Activated effector memory CD4-positive, alpha-beta T cell treated with Interleukin-2 at 50 U/mL for 16 hours (primary cell): ENCODE measurements around the gene TSPAN5.
"Not testable (repeated sequence)": the region's sequence is repeated elsewhere in the genome, so short reads cannot be mapped to it uniquely, and the experiment has no call there.

Experiments used
- DNase-seq: peaks from one replicate; pipeline ENCODE4 v3.0.0-alpha.2; 2020

The TSPAN5 gene

DNA sequence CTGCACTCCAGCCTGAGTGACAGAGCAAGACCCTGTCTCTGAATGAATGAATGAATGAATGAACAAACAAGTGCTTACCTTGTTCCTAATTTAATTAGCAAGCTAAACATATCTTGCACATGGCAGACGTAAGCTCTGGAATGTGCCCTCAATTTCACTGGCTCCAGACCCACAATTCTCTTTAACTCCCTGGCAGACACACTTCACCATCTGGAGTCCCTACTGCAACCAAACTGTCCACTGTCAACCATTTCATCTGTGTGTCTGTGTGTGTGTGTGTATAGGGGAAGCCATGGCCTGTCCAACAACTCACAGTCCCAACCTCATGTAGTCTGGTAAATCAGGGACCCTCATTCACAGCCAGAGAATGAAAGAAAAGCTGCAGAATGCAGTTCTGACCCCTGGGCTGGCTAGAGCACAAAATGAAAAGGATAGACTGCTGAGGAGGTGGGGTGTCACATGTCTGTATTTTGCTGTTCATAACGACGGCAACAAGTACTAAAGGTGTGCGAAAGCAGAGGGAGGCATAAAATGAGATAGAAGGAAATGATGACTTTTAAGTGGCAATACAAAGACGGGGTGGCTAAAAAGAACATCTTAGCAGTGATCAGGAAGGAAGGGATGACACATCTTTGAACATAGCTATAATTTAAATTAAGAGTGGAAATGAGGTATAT, 114.1 kb downstream of the TSPAN5 start:
- DNase-seq = no peak

DNA sequence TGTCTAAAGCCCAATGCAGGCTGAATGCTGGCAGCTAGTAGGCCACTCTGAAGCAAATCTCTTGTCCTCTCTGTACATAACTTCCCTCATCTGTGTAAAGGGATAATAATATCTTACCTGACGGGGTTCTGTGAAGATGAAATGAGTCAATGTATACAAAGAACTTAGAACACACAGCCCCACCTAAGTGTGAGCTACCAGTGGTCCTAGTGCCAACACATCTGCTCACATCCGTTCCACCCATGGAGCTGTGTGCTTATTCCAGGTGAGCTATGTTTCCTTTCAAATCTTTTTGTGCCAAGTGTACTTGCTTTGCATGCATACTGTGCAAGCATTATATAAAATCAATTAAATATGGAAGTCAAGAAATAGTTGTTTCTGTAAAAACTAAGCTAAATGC, 116.4 kb downstream of the TSPAN5 start:
- DNase-seq = no peak

DNA sequence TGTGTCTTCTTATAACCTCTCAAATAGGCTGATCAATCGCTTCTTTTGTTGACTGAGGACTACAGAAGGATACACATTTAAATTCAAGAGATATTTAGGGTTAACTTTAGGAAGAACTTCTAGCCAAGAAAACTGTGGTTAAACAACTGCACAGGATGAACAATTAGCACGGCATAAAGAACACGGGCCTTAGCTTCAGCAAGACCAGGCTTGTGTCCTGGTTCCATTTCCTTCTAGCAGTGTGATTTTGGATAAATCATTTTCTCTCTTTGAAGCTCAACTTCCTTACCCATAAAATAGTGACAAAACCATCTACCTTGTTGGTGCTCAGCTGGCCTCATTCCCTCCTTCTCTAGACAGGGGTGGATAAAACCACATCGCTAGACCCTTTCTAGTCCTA, 117.6 kb downstream of the TSPAN5 start:
- DNase-seq = no peak

DNA sequence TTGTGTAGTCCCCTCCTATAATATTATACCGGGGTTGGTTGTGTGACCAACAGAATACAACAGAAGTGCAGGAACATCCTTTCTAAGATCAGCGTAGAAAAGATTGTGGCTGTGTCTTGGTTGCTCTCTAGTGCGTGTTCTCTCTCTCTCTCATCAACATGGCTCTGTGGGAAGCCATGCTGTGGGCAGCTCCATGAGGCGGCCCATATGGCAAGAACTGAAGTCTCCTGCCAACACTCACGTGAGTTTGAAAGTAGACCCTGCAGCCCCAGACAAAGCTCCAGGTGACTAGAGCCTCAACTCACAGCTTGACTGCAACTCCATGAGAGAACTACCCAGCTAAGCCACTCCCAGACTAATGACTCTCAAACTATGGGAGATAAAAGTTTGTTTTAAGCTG, 118.7 kb downstream of the TSPAN5 start:
- no peak for DNase-seq

DNA sequence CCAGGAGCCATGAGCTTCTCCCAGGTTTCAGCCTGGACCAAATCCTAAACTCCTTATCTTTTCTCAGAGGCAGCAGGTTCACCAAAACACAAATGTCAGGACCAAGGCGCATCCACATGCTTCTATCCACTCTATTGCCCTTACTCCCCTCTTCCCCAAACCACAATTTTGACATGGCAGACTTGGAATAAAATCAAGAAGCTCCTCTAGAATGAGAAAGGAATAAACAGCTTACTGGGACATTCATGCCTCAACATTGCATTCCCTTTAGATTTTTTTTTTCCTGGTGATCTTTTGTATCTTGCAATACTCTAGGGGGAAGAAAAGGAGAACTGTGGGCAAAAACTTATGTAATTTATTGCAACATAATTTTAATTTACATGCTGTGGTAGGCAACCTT, 119.1 kb downstream of the TSPAN5 start:
- no peak for DNase-seq

DNA sequence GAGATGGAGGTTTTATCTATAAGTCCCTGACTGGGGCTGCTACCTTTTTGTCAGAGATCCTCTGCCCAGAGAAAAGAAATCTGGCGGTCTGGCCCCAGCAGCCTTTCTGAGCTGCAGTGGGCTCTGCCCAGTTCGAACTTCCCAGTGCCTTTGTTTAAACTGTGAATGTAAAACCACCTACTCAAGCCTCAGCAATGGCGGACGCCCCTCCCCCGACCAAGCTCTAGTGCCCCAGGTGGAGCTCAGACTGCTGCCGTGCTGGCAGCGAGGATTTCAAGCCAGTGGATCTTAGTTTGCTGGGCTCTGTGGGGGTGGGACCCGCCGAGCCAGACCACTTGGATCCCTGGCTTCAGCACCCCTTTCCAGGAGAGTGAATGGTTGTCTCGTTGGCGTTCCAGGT, 121.8 kb downstream of the TSPAN5 start:
- DNase-seq = no peak

DNA sequence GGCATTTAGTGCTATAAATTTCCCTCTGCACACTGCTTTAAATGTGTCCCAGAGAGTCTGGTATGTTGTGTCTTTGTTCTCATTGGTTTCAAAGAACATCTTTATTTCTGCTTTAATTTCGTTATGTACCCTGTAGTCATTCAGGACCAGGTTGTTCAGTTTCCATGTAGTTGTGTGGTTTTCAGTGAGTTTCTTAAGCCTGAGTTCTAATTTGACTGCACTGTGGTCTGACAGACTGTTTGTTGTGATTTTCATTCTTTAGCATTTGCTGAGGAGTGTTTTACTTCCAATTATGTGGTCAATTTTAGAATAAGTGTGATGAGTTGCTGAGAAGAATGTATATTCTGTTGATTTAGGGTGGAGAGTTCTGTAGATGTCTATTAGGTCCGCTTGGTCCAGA, 124.3 kb downstream of the TSPAN5 start:
- not testable (repeated sequence) for DNase-seq

DNA sequence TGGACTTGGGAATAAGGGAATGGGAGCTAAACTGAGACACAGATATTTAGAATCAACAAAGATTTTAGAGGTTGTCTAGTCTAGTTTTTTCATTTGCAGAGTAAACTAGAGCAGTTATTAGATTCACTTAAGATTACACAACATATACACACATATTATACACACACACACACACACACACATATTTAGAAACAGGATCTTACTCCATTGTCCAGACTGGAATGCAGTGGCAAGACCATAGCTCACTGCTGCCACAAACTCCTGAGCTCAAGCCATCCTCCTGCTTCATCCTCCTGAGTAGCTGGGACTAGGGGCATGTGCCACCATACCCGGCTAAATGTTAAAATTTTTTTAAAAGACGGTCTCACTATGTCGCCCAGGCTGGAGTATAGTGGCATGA, 127.8 kb downstream of the TSPAN5 start:
- DNase-seq = no peak

DNA sequence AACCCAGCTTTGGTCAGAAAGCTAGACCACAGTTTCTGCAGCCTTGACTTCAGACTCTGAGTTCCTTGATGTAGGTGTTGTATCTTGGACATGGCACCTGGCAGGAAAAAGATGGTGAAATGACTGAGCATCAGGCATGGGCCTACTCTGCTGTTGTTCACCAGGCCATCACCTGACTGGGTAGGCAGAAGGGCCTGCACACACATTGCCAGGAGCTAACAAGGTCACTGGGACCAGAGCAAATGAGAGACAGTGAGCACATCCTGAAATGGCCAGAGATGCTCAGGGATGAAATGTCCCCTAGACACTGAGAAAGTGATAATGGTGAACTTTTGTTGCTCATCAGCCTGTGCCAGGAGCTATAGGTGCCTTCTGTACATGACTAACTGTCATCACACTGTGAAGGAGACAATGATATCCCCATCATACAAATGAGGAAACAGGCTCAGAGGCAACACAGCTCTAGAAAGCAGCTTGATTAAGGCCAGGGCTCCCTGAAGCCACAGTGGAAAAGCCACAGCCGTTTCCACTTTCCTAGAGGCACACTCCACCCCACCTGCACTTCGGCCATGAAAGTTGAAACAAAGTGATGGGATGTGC, 128.3 kb downstream of the TSPAN5 start:
- DNase-seq = no peak

DNA sequence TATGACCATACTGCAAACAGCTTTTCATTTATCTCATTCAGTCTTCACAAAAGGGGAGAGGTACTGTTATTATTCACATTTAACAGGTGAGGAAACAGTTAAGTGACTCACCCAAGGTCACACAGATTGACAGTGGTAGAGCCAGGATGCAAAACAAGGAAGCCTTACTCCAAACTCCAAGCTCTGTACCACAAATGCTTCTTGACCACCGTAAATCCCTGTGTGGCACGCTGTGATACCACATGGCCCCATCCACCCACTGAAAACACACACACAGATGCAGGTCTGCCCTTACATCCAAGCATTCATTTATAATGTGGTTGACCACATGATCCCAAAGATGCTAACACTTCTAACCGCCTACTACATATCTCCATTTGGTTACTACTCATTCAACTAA, 129.5 kb downstream of the TSPAN5 start:
- DNase-seq = no peak

DNA sequence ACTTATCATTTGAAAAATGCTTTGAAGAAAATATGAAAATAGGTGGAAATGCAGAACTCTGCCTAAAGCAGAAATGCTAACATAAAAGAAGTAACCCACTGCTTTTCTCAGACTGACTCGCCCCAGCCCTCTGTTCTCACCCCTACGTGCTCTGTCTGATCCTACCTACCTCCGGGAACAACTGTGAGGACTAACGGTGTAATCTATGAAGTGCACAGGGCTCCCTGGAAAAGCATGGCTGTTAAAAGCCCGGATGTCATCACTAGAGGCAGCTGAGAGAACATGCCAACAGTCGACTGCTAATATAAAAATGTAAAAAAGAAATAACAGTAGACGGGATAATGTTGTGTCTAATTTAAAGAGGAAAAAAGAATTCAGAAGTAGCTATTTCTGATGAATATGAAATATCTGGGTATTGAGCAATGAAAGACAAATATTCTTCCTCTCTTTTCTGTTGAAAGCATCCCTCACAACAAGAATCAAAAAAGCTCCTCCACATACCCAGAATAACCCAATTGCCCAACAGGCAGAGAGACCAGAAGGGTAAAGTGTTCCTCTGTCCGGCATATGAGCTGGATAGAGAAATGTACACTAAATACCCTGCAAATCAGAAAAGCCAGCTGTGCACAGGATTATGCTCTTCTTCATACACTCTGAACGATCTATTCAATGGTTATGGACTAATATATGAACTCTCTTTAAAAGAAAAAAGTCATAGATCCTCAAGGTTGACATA, 130.7 kb downstream of the TSPAN5 start:
- DNase-seq = no peak

DNA sequence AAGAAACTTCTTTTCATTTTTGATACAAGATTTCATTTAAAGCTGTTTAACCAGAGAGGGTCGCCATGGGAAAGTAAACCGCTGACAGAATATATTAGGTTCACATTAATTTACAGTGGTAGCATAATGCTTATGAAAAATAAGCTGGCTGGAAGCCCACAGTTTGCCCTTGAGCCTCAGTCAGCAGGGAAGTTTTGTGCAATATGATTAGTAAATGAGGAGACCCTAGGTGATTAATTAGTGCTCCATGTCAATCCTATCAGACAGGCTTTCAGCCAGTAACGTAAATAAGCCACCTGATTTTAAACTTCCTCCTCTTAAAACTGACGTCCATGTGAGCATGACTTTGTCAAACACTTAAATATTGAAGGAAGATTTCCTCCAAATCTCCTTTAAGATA, 134.2 kb downstream of the TSPAN5 start:
- DNase-seq = no peak

DNA sequence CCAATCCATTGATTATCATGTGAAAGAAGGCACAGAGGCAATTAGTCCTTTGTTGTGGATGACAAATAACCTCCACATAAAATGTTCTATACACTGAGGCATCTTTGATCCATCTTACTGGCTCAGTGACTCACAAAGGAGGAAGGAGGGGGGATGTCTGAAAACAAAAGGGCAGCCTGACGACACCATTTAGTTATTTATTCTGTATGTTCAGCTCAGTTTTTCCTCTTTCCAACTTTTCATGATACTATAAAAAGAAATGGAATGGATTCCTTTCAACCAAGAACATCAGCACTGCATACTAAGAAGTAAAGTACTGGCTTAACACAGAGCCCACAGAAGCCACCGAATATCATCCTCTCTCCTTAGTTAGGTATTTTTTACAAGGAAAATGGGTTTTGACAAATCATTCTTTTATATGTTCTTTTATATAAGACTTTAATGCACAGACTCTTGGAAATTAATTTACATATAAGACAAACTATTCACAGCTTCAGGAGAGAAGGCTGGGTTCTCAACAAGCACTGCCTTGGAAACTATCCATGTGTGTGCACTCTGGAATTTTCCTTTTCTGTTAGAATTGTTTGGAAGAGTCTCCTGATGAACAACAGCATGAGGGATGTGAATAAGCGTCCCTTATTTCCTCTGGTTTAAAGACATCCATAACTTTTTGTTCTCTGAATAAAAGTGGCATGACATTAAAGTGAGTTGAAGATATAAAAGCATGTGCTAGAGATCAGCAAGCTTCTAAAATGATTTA, 135.6 kb downstream of the TSPAN5 start:
- no peak for DNase-seq

DNA sequence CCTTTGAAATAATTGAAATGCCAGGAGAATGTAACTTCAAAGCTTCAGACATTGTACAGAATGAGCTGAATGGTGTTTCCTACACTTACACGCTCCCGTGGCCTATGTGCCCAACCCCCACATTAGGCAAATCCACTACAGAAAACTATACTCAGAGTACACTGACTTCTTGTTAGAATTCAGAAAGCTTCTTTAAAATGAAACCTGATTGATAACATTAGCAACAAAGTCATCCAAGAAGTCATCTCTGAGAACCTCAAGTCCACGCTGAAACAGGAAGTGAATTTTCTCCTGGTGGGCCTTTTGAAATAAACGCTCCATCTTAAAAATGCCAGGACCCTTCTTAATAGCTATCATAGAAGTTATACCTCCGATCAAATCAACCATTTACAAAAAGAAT, 136.3 kb downstream of the TSPAN5 start:
- DNase-seq = no peak

DNA sequence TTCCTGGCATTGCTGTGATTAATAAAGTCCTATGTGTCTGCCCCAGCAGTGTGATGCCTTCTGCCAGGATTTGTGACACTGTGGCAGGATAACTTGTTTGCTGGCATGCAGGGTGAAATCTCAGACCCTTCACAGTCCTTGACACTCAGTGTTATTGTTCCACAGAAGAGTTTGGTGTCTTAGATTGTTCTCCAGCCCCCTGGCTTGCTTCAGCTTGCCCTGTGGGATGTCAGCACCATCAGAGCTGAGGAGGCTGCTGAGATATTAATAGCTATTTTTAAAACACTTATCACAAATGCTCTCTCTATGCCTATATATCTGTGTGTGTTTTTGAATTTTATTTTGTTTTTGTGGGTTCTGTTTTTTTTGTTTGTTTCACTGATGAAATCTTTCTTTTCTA, 136.9 kb downstream of the TSPAN5 start:
- no peak for DNase-seq

DNA sequence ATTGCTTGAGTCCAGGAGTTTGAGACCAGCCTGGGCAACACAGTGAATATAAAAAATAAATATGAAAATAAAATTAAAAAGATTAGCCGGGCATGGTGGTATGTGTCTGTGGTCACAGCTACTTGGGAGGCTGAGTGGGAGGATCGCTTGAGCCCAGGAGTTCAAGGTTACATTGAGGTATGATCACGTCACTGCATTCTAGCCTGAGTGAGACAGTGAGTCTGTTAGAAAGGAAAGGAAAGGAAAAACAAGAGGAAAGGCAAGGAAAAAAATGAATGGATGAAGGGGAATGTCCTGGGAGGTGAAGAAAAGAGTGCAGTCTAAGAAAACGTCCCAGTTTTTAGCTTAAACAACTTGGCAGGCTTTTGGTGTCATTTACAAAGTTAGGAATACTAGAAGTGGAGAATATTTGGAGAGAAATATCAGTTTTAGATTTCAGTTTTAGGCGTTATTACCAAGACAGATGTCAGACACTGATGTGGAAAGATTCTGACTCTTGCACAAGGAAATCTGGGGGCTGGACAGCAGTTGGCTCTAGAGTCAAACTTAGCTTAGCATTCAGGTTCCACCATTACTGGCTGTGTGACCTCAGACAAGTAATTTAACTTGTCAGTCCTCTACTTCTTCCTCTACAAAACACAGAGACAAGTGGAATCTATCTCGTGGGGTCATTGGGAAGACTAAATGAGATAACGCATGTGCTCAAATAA, 139.0 kb downstream of the TSPAN5 start:
- no peak for DNase-seq

DNA sequence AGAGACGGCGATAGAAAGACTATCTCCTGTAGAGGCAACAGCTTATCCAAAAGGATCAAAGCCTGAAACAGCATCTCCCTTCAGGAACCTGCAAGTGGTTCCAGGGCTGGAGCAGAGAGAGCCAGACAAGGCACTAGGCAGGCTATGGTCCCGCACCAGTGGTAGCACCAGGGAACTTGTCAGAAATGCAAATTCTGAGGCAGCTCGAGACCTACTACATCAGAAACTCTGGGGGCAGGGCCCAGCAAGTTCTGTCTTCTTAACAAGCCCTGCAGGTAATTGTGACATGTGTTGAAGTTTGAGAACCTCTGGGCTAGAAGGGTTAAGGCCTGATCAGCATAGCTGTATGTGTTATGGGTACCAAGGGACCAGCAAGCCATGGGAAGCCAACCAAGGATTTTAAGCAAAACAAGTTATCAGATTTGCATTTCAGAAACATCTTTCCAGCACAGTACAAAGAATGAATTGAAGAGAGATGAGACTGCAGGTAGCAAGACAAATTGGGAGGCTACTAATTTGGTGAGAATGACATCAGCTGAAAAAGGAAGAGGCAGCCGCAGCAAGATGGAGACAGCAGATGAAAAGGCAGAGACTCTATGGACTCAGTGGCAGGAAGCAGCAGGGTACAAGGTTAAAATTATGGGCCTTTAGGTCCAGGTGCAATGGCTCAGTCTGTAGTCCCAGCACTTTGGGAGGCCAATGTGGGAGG, 139.7 kb downstream of the TSPAN5 start:
- no peak for DNase-seq

DNA sequence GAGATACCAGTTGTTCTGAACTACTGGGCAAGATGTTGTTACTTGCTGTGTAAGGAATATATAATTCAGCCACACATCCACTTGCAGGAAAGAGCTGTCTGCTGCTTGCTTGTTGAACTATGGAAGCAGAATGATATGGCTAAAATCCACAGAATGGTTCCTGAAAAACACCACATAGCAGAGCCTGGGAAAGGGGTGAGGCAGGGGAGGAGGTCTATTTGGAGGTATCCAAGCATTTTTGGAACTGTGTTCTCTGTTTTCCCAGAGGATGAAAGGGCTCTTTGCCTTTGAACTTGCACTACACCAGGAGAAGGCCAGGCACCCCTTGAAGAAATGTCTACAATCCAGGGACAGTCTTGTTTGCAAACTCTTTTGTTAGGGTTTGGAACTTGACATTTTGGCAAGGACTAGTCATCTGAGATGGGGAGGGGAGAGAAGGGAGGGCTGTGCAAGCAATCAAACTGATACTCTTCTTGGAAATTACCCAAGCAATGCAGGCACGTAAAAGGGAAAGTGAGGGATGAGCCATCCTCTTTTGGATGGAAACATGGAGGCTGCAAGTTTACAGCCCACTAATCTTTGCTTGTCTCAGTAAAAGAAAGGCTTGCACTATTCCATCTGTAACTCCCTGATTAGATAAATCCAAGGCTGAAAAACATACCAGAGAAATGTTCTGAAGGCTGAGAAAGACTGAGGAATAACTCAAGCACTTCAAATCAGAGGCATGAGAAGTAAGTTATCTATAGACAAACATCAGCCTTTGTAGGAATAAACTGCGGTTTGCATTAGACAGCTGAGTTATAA, 141.0 kb downstream of the TSPAN5 start:
- no peak for DNase-seq

DNA sequence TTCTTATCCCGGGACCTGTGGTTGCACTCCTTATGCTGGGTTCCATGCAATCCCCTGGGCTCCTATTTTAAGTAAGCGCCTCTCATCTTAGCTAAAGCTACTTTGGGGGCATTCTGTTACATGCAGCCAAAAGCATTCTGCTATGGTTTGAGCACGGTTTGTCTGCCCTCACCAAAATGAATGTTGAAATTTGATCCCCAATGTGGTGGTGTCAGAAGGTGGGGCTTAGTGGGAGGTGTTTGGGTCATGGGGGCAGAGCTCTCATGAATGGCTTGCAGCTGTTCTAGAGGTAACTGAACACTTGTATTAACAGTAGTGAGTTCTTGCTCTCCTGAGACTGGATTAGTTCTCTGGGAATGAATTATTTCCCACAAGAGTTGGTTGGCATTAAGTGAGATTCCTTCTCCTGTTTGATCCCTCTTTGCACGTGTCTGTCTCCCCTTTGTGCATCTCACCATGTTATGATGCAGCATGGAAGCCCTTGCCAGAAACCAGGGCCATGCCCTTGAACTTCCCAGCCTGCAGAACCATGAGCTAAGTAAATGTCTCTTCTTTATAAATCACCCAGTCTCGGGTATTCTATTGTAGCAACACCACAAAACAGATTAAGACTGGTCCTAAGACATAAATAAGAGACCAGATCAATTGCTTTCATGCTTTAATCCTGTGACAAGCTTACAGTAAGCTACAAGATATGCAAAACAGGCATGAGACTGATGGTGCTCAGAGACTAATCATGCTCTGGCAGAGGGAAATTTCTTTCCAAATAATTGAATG, 141.8 kb downstream of the TSPAN5 start:
- DNase-seq = no peak

DNA sequence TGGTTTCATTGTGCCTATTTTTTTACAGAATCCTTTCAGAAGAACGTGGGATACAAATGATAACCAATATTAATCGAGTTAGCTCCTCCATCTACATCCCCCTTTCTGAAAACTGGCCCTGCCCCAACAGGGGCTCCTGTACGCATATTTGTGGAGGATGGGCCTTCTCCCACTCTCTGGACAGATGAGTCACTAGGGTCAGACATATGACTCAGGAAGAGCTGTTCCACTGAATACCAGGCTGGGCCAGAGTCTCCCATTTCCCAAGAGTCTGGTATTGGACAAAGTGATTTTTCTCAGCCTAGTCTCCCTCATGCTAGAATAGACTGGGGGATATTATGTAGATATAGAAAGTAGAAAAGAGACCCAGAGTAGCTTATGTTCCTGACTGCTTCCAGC, 142.4 kb downstream of the TSPAN5 start:
- DNase-seq = no peak

DNA sequence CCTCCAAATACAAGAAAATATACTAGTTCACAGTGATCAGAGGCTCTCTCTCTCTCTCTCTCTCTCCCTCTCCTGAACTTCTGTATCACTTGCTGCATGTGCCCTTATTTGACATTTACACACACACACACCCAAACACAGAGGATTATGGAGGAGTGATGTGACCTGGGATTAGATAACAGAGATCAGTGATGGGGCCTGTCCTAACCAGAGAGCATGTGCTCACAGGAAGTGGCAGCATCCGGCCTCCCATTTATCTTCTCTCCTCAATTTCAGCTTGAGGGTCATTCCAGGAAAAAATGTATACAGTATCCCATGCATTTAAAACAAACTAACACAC, 143.0 kb downstream of the TSPAN5 start:
- no peak for DNase-seq
